ENCODE measurements around the gene PRR9.
A peak's percentile ranks its signal among the peaks of the same experiment; 100 is the strongest.
"Not testable (repeated sequence)": the region's sequence is repeated elsewhere in the genome, so short reads cannot be mapped to it uniquely, and the experiment has no call there.

PRR9 gene, protein sequence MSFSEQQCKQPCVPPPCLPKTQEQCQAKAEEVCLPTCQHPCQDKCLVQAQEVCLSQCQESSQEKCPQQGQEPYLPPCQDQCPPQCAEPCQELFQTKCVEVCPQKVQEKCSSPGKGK

DNA sequence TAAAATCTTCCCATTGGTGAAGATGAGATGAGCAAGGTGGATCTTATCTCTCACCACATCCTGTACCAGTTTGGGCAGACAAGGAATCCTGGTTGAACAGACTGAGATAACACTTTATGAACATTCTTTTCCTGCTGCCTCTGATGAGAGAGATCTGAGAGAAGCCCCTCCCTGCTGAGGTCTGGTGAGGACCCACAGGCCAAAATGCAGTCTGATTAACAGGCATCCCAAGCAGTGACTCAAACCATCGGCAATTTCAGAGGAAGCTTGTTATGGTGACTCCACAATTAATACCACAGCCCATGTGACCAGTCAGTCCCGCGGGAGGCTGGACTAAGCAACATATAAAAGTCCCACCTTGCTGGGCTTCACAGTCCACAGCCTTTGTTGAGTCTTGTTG lies at the start of gene PRR9:
PRR9 (plus strand) TSS at position 373 of the 400 bp plus-strand sequence. CDS start 561 bp downstream, outside the sequence.
- no peak for DNase-seq (ENCODE audit: low read depth)
- TF ChIP-seq, protein P1, sequence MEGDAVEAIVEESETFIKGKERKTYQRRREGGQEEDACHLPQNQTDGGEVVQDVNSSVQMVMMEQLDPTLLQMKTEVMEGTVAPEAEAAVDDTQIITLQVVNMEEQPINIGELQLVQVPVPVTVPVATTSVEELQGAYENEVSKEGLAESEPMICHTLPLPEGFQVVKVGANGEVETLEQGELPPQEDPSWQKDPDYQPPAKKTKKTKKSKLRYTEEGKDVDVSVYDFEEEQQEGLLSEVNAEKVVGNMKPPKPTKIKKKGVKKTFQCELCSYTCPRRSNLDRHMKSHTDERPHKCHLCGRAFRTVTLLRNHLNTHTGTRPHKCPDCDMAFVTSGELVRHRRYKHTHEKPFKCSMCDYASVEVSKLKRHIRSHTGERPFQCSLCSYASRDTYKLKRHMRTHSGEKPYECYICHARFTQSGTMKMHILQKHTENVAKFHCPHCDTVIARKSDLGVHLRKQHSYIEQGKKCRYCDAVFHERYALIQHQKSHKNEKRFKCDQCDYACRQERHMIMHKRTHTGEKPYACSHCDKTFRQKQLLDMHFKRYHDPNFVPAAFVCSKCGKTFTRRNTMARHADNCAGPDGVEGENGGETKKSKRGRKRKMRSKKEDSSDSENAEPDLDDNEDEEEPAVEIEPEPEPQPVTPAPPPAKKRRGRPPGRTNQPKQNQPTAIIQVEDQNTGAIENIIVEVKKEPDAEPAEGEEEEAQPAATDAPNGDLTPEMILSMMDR (IDR thresholded peaks at IDR 0.05; ENCODE audit: insufficient read depth, low read depth, low read length, missing control alignments) = no peak
- H3K4me3 ChIP-seq (ENCODE audit: low read length) = no peak within 1 kb of the TSS

DNA sequence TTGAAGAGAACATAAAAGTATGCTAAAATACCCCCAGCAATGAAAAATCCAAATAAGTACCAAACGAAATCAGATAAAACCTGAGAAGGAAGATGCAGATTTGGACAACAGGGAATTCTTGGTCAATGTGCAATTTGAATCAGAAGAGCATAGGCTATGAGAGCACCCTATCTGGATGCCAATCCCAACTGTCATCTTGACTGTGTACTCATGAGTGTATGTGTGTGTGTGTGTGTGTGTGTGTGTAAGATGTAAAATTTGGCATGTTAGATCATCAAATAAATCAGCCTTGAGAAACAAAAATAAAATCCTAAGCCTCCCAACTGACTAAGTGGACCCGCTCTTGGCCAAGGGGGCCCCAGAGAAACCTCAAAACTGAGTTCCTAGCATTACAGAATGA lies 48.7 kb upstream of the PRR9 start:
- TF ChIP-seq, protein P1 (IDR thresholded peaks at IDR 0.05; ENCODE audit: insufficient read depth, low read depth, low read length, missing control alignments) = no peak
- peak; percentile 69 for DNase-seq (ENCODE audit: low read depth)
- H3K4me3 ChIP-seq (ENCODE audit: low read length) = no peak overlapping the region

DNA sequence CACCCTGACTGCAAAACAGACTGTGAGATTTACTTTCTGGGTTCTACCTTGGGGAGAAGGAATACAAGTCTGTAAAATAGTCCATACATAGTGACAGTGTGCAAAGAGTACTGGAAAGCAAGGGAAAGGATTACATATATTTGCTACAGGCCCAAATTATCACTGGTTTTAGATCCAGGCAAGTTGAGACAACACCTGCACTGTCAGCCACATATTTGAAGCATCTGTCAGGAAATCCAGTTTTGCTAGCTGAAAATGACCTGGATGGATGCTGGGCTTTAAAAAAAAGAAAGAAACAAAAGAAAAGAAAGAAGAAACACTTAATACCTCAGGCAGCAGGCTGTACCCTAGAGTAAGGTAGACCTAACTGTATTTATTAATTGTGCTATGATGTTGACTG lies 42.8 kb upstream of the PRR9 start:
- no peak overlapping the region for H3K4me3 ChIP-seq (ENCODE audit: low read length)
- peak; percentile 94 for DNase-seq (ENCODE audit: low read depth)
- TF ChIP-seq, protein P1 (IDR thresholded peaks at IDR 0.05; ENCODE audit: insufficient read depth, low read depth, low read length, missing control alignments) = no peak

DNA sequence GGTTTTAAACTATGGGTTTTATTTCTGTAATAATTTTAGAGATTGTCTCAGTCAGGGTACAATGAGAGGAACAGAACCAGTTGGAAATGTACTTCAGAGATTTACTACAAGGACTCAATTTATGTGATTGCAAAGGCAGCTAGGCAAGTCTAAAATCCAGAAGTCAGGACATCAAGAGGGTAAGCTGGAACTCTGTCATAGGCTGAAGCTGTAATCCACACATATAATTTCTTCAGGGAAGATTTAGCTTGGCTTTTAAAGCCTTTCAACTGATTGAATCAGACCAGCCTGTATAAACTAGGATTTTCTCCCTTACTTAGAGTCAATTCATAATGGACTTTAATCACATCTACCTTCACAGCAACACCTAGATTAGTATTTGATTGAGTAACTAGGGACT lies 38.5 kb upstream of the PRR9 start:
- no peak for DNase-seq (ENCODE audit: low read depth)
- TF ChIP-seq, protein P1 (IDR thresholded peaks at IDR 0.05; ENCODE audit: insufficient read depth, low read depth, low read length, missing control alignments) = no peak

DNA sequence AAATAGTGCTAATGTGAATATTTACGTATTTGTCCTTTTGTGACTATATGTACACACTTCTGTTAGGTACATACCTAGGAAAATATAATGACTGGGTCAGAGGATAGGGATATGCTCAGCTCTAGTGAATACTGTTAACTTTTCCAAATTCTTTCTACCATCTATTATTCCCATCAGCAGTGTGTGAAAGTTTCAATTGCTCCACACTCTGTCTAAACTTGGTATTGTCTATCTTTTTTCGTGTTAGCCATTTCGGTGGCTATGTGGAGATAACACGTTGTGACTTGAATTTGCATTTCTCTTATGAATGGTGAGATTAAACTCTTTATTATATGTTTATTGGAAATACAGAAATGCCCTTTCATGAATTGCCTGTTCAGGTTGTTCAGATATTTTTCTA lies 36.8 kb upstream of the PRR9 start:
- TF ChIP-seq, protein P1 (IDR thresholded peaks at IDR 0.05; ENCODE audit: insufficient read depth, low read depth, low read length, missing control alignments) = peak; percentile 43
- no peak overlapping the region for H3K4me3 ChIP-seq (ENCODE audit: low read length)
- peak; percentile 54 for DNase-seq (ENCODE audit: low read depth)

More for the DNA sequence above, 38.5 kb upstream of the PRR9 start:
- H3K4me3 ChIP-seq (ENCODE audit: low read length) = no peak overlapping the region

DNA sequence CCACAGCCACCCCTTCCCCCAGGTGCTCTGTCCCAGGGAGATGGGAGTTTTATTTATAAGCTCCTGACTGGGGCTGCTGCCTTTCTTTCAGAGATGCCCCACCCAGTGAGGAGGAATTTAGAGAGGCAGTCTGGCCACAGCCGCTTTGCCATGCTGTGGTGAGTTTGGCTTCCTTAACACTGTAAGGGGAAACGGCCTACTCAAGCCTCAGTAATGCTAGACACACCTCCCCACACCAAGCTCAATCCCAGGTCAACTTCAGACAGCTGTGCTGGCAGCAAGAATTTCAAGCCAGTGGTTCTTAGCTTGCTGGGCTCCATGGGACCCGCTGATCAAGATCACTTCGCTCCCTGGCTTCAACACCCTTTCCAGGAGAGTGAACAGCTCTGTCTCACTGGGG lies 29.1 kb upstream of the PRR9 start:
- DNase-seq (ENCODE audit: low read depth) = peak; percentile 50
- not testable (repeated sequence) for H3K4me3 ChIP-seq (ENCODE audit: low read length)

DNA sequence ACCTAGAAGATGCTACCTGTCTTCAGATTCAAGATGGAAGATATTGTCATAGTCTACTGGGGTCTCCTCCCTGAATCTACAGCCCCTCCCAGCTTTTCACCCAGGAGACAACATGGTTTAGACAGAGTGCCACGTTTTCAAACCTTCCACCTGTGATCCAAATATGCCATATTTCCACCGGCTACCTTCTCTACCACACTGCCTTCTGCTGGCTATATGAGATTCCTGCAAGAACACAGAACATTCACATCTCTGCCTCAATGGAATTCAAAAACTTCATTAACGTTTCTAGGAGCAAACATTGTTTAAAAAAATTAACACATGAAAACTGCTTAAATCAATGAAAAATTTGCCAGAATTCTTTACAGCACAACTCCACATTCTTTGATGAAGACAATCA lies 27.0 kb upstream of the PRR9 start:
- peak; percentile 71 for DNase-seq (ENCODE audit: low read depth)
- no peak overlapping the region for H3K4me3 ChIP-seq (ENCODE audit: low read length)
- TF ChIP-seq, protein P1 (IDR thresholded peaks at IDR 0.05; ENCODE audit: insufficient read depth, low read depth, low read length, missing control alignments) = peak; percentile 93
